PC-3 (cell line): ENCODE data around the gene TP53TG3F. TPM values are rescaled to one million over a fixed set of nuclear protein-coding genes. Genes with fewer than 3 reads are reported as not detected.
"Not testable (repeated sequence)": the region's sequence is repeated elsewhere in the genome, so short reads cannot be mapped to it uniquely, and the experiment has no call there.

Experiments used
- ATAC-seq: fragments of 200-7000 bp; cut with Tn5 transposase; 2 replicates; pipeline ENCODE4 v1.9.1; 2020; ENCODE audit warnings: mild to moderate bottlenecking, moderate library complexity
- Bru-seq: library from RNA; stranded (reverse); fragments of 400-500 nt; gene quantifications from one replicate; lab custom pipeline; 2021; lab: Mats Ljungman, UMichigan
- BruChase-seq, 2 experiments: library from RNA; stranded (reverse); fragments of 400-500 nt; gene quantifications; one replicate each; lab custom pipeline; 2021; lab: Mats Ljungman, UMichigan
- BruUV-seq: library from RNA; stranded (reverse); fragments of 400-500 nt; replicated peaks from 2 replicates; lab custom pipeline; 2021; lab: Mats Ljungman, UMichigan
- CTCF ChIA-PET: fragments of 300-600 bp; sonication (Branson Sonifier 250); formaldehyde crosslinking; loops from one replicate; lab custom pipeline; 2022; ENCODE audit warnings: antibody characterized with exemption; lab: Charles Lee
- POLR2A ChIA-PET: fragments of 300-600 bp; sonication (Branson Sonifier 250); formaldehyde crosslinking; loops from one replicate; lab custom pipeline; 2022; ENCODE audit warnings: antibody characterized with exemption; ENCODE audit not compliant: unreplicated experiment; lab: Charles Lee
- DNase-seq: peaks from one replicate; pipeline ENCODE4 v3.0.0-alpha.2; 2015
- H2AFZ ChIP-seq: fragments of 300-600 bp; sonication (generic); 2 replicates; pipeline ENCODE4 v1.6.0; 2016; ENCODE audit warnings: antibody characterized with exemption, low read length
- H3F3A ChIP-seq: fragments of 300-600 bp; sonication (generic); one replicate; pipeline ENCODE4 v1.6.0; 2017; ENCODE audit warnings: antibody characterized with exemption, low read length, control low read depth, mild to moderate bottlenecking; ENCODE audit not compliant: unreplicated experiment
- H3K27ac ChIP-seq: fragments of 300-600 bp; sonication (generic); 2 replicates; pipeline ENCODE4 v1.5.1; 2016; ENCODE audit warnings: mild to moderate bottlenecking, low read length
- H3K27me3 ChIP-seq: fragments of 300-600 bp; sonication (generic); 2 replicates; pipeline ENCODE4 v1.6.1; 2016; ENCODE audit warnings: low read length, mixed read lengths
- H3K36me3 ChIP-seq: fragments of 300-600 bp; sonication (generic); 2 replicates; pipeline ENCODE4 v1.6.1; 2016; ENCODE audit warnings: low read depth, mixed run types, low read length, mixed read lengths
- H3K4me1 ChIP-seq: fragments of 300-600 bp; sonication (generic); 2 replicates; pipeline ENCODE4 v1.5.1; 2016; ENCODE audit warnings: low read length; ENCODE audit not compliant: insufficient read depth
- H3K4me2 ChIP-seq: fragments of 300-600 bp; sonication (generic); 2 replicates; pipeline ENCODE4 v1.6.0; 2016; ENCODE audit warnings: low read length
- H3K4me3 ChIP-seq: fragments of 300-600 bp; sonication (generic); 2 replicates; pipeline ENCODE4 v1.5.1; 2016; ENCODE audit warnings: mild to moderate bottlenecking, low read length, mixed read lengths
- H3K79me2 ChIP-seq: fragments of 300-600 bp; sonication (generic); 2 replicates; pipeline ENCODE4 v1.6.1; 2017; ENCODE audit warnings: low read length, mixed read lengths
- H3K9ac ChIP-seq: fragments of 300-600 bp; sonication (generic); 2 replicates; pipeline ENCODE4 v1.6.0; 2016; ENCODE audit warnings: mild to moderate bottlenecking, low read length
- H3K9me2 ChIP-seq: fragments of 300-600 bp; sonication (generic); replicated peaks from 2 replicates; pipeline ENCODE4 v1.6.1; 2016; ENCODE audit warnings: mixed run types, low read length, mixed read lengths
- H3K9me3 ChIP-seq: fragments of 300-600 bp; sonication (generic); 2 replicates; pipeline ENCODE4 v1.6.1; 2016; ENCODE audit warnings: low read length, mixed read lengths
- H4K20me1 ChIP-seq: fragments of 300-600 bp; sonication (generic); 2 replicates; pipeline ENCODE4 v1.6.1; 2016; ENCODE audit warnings: low read length, mixed read lengths
- intact Hi-C: fragments of 100-400 bp; cut with micrococcal nuclease; formaldehyde crosslinking; loops from 2 replicates; pipeline ENCODE4 v1.9.0; 2023
- long read RNA-seq: library from polyadenylated mRNA; unstranded; transcript quantifications from one replicate; pipeline ENCODE4 v2.0.0, GENCODE V29; 2021; ENCODE audit not compliant: unreplicated experiment
- total RNA-seq: library from RNA; depleted of rRNA; stranded (reverse); fragments of >200 nt; gene quantifications from 2 replicates; pipeline ENCODE4 v1.2.3, GENCODE V29; 2014; rRNA removed

Gene TP53TG3F, protein sequence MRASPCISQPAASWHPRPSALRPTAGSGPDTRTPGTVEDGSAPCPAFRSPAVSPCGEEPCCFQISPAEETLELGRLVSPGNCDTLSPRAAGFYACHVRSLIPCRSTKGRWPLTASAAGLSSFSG
- total RNA-seq (not detected in 2 replicates), Bru-seq, nascent RNA (not detected), BruChase-seq, experiment 1, labeled RNA remaining after a 6-hour chase (not detected), BruChase-seq, experiment 2, labeled RNA remaining after a 2-hour chase (not detected)
- long read RNA-seq: 0 reads

GRCh38 chr16:33459312-33459711, at the start of gene TP53TG3F:
Gene TP53TG3F (plus strand): TSS chr16:33459612. CDS start chr16:33459680, 68 bp downstream.
- H3F3A ChIP-seq, H2AFZ ChIP-seq, DNase-seq, H3K27me3 ChIP-seq, ATAC-seq, intact Hi-C loops, H3K9me3 ChIP-seq, H3K9ac ChIP-seq, H3K9me2 ChIP-seq, H3K4me1 ChIP-seq, CTCF ChIA-PET, BruUV-seq, POLR2A ChIA-PET, H3K27ac ChIP-seq, H4K20me1 ChIP-seq, H3K4me3 ChIP-seq, H3K79me2 ChIP-seq, H3K4me2 ChIP-seq, H3K36me3 ChIP-seq: not testable (repeated sequence)

GRCh38 chr16:33491611-33492010, 32.2 kb downstream of the TP53TG3F start:
- BruUV-seq, H3K4me3 ChIP-seq, H3F3A ChIP-seq, H3K27ac ChIP-seq, H3K9me2 ChIP-seq, H4K20me1 ChIP-seq, H3K27me3 ChIP-seq, H2AFZ ChIP-seq, ATAC-seq, H3K36me3 ChIP-seq, POLR2A ChIA-PET, intact Hi-C loops, H3K9me3 ChIP-seq, H3K4me1 ChIP-seq, H3K9ac ChIP-seq, H3K4me2 ChIP-seq, H3K79me2 ChIP-seq, DNase-seq, CTCF ChIA-PET: not testable (repeated sequence)

DNA sequence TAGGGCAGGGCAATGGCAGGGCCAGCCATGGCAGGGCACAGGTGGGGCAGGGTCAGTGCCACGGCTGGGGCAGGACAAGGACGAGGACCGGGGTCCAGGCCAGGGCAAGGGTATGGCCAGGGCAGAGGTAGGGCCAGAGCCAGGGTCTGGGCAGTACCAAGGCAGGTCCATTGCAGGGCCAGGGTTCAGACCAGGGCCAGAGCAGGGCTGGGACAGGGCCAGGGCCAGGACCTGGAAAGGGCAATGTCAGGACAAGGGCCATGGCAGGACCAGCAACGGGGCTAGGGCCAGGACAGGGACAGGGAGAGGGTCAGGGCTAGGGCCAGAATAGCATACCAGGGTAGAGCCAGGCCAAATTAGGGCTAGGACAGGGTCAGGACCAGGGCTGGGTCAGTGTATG, 47.8 kb downstream of the TP53TG3F start:
- H3K36me3 ChIP-seq, H3K4me2 ChIP-seq, H3K4me1 ChIP-seq, H3K27me3 ChIP-seq, H3K27ac ChIP-seq, H4K20me1 ChIP-seq, CTCF ChIA-PET, ATAC-seq, BruUV-seq, H3K4me3 ChIP-seq, H3K9me2 ChIP-seq, POLR2A ChIA-PET, intact Hi-C loops, H3F3A ChIP-seq, DNase-seq, H3K9ac ChIP-seq, H3K9me3 ChIP-seq, H2AFZ ChIP-seq, H3K79me2 ChIP-seq: not testable (repeated sequence)

DNA sequence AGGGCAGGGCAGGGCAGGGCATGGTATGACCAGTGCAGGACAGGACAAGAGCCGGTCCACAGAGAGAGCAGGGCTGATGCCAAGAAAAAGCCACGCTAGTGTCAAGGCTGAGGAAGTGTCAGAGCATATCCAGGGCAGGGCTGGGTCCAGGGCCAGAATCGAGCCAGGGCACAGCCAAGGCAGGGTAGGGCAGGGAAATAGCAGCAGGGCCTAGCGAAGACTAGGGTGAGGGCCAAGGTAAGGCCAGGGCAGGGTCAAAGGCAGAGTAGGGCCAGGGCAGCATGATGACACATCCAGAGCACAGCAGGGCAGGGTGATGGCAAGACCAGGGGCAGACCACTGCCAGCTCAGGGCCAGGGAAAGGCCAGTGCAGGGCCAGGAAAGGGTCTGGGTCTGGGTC, 49.7 kb downstream of the TP53TG3F start:
- H3K4me3 ChIP-seq, H3K9me3 ChIP-seq, CTCF ChIA-PET, H3F3A ChIP-seq, H3K9me2 ChIP-seq, H2AFZ ChIP-seq, H3K36me3 ChIP-seq, H3K79me2 ChIP-seq, intact Hi-C loops, H3K27me3 ChIP-seq, H3K27ac ChIP-seq, ATAC-seq, DNase-seq, BruUV-seq, H3K4me2 ChIP-seq, H3K4me1 ChIP-seq, H3K9ac ChIP-seq, POLR2A ChIA-PET, H4K20me1 ChIP-seq: not testable (repeated sequence)

- H3K27ac ChIP-seq, H3K79me2 ChIP-seq, POLR2A ChIA-PET, H3K9me3 ChIP-seq, H3K9ac ChIP-seq, ATAC-seq, BruUV-seq, DNase-seq, H4K20me1 ChIP-seq, H3K4me3 ChIP-seq, H3K4me2 ChIP-seq, H3F3A ChIP-seq, H3K27me3 ChIP-seq, H3K9me2 ChIP-seq, CTCF ChIA-PET, H3K4me1 ChIP-seq, H2AFZ ChIP-seq, intact Hi-C loops, H3K36me3 ChIP-seq: not testable (repeated sequence)
Observed at GRCh38 chr16:33509906-33510305, 50.5 kb downstream of the TP53TG3F start.

Other genes starting within 250 kb of the TP53TG3F start
- not detected in 2 replicates for gene TP53TG3E, start 155.3 kb upstream of the TP53TG3F start, total RNA-seq
- not detected in 2 replicates for gene TP53TG3B, start 98.8 kb upstream of the TP53TG3F start, total RNA-seq